HG02884 (cell line): ENCODE data around the gene CMTM5.
"Not testable (repeated sequence)": the region's sequence is repeated elsewhere in the genome, so short reads cannot be mapped to it uniquely, and the experiment has no call there.

ENCODE experiments used
- ATAC-seq: cut with Tn5 transposase; IDR thresholded peaks from one replicate; pipeline ENCODE4 v1.9.1; 2021; ENCODE audit warnings: mild to moderate bottlenecking, moderate library complexity; ENCODE audit not compliant: unreplicated experiment

The CMTM5 gene

GRCh38 chr14:23396126-23396525 is 19.3 kb downstream of the CMTM5 start:
- no peak for ATAC-seq

- ATAC-seq: no peak
Measured at GRCh38 chr14:23396781-23397407, 20.0 kb downstream of the CMTM5 start.

GRCh38 chr14:23398348-23398747 is 21.5 kb downstream of the CMTM5 start:
- ATAC-seq: no peak

GRCh38 chr14:23399136-23399535 is 22.3 kb downstream of the CMTM5 start:
- ATAC-seq: no peak

GRCh38 chr14:23399591-23399990 is 22.7 kb downstream of the CMTM5 start:
- no peak for ATAC-seq

- ATAC-seq: not testable (repeated sequence)
Measured at GRCh38 chr14:23400496-23401149, 23.8 kb downstream of the CMTM5 start.

GRCh38 chr14:23401291-23401690 is 24.4 kb downstream of the CMTM5 start:
- no peak for ATAC-seq

- no peak for ATAC-seq
Measured at GRCh38 chr14:23402296-23403138, 25.7 kb downstream of the CMTM5 start.

- ATAC-seq: no peak
Measured at GRCh38 chr14:23403139-23403438, 26.2 kb downstream of the CMTM5 start.

GRCh38 chr14:23403908-23404307 is 27.1 kb downstream of the CMTM5 start:
- ATAC-seq: no peak

- ATAC-seq: no peak
Measured at GRCh38 chr14:23404331-23404900, 27.6 kb downstream of the CMTM5 start.

GRCh38 chr14:23405096-23405495 is 28.2 kb downstream of the CMTM5 start:
- no peak for ATAC-seq

GRCh38 chr14:23405516-23406025 is 28.7 kb downstream of the CMTM5 start:
- ATAC-seq: no peak

- ATAC-seq: no peak
Measured at GRCh38 chr14:23406244-23406643, 29.4 kb downstream of the CMTM5 start.

GRCh38 chr14:23406725-23407355 is 30.0 kb downstream of the CMTM5 start:
- ATAC-seq: no peak

GRCh38 chr14:23407516-23408306 is 30.9 kb downstream of the CMTM5 start, which contains the start of gene MYH6:
TSS of gene MYH6 (minus strand) at chr14:23408273. CDS start at chr14:23407223, 1,050 bp downstream.
- ATAC-seq: no peak

- ATAC-seq: no peak
Measured at GRCh38 chr14:23408307-23408630, 31.4 kb downstream of the CMTM5 start.

GRCh38 chr14:23409475-23409874 is 32.6 kb downstream of the CMTM5 start:
- no peak for ATAC-seq

- ATAC-seq: no peak
Measured at GRCh38 chr14:23409966-23410635, 33.3 kb downstream of the CMTM5 start.
